WTC11 (cell line): ENCODE measurements around the gene WDR64. TPM values are rescaled to one million over a fixed set of nuclear protein-coding genes. Genes with fewer than 3 reads are reported as not detected.
A peak's percentile ranks its signal among the peaks of the same experiment; 100 is the strongest.

Experiments used
- ATAC-seq: fragments of 200-7000 bp; cut with Tn5 transposase; 2 replicates; pipeline ENCODE4 v1.10.0; 2021; ENCODE audit warnings: mild to moderate bottlenecking, moderate library complexity
- CTCF ChIA-PET: fragments of 300-600 bp; sonication (Branson Sonifier 250); formaldehyde crosslinking; loops from one replicate; lab custom pipeline; 2021; ENCODE audit warnings: antibody characterized with exemption; lab: Charles Lee
- POLR2A ChIA-PET: fragments of 350-600 bp; sonication (Branson Sonifier 250); formaldehyde crosslinking; loops from one replicate; lab custom pipeline; 2021; ENCODE audit warnings: antibody characterized with exemption; lab: Charles Lee
- DNase-seq: peaks from one replicate; pipeline ENCODE4 v3.0.0; 2021; ENCODE audit warnings: low spot score
- H3K27ac Mint-ChIP-seq: 2 replicates; pipeline ENCODE4 v1.8.0; 2021; ENCODE audit warnings: mixed read lengths
- H3K27me3 Mint-ChIP-seq: 2 replicates; pipeline ENCODE4 v1.8.0; 2021; ENCODE audit warnings: low read depth, mild to moderate bottlenecking, moderate library complexity, mixed read lengths
- H3K36me3 Mint-ChIP-seq: 2 replicates; pipeline ENCODE4 v1.8.0; 2021; ENCODE audit warnings: mixed read lengths
- H3K4me1 Mint-ChIP-seq: 2 replicates; pipeline ENCODE4 v1.8.0; 2022; ENCODE audit warnings: mixed read lengths
- H3K4me3 Mint-ChIP-seq: 2 replicates; pipeline ENCODE4 v1.8.0; 2021; ENCODE audit warnings: mild to moderate bottlenecking, moderate library complexity, mixed read lengths
- H3K9me3 Mint-ChIP-seq: 2 replicates; pipeline ENCODE4 v1.8.0; 2021; ENCODE audit warnings: mixed read lengths
- ATF3 ChIP-seq: sonication (generic); formaldehyde crosslinking; conservative IDR thresholded peaks from 2 replicates; pipeline ENCODE4 v1.8.1; 2022; ENCODE audit warnings: mild to moderate bottlenecking, missing genetic modification reagents
- CREB1 ChIP-seq: sonication (generic); formaldehyde crosslinking; IDR thresholded peaks from 2 replicates; pipeline ENCODE4 v1.8.0; 2023; ENCODE audit warnings: mild to moderate bottlenecking, missing genetic modification reagents
- E2F5 ChIP-seq: sonication (generic); formaldehyde crosslinking; IDR thresholded peaks from 2 replicates; pipeline ENCODE4 v1.8.1; 2022; ENCODE audit warnings: mild to moderate bottlenecking, moderate library complexity, missing genetic modification reagents
- EMX1 ChIP-seq: fragments of 250-450 bp; sonication (Bioruptor Pico); IDR thresholded peaks from 2 replicates; pipeline ENCODE4 v1.8.0; 2021; ENCODE audit warnings: mild to moderate bottlenecking
- ESRRA ChIP-seq: sonication (generic); formaldehyde crosslinking; IDR thresholded peaks from 2 replicates; pipeline ENCODE4 v1.8.1; 2022; ENCODE audit warnings: mild to moderate bottlenecking, missing genetic modification reagents, borderline replicate concordance
- ETV6 ChIP-seq: sonication (generic); formaldehyde crosslinking; IDR thresholded peaks from 2 replicates; pipeline ENCODE4 v1.8.1; 2022; ENCODE audit warnings: mild to moderate bottlenecking, missing genetic modification reagents
- IRF2 ChIP-seq: sonication (generic); formaldehyde crosslinking; IDR thresholded peaks from 2 replicates; pipeline ENCODE4 v1.8.0; 2022; ENCODE audit warnings: low read depth, missing genetic modification reagents, borderline replicate concordance
- JAZF1 ChIP-seq: fragments of 250-450 bp; sonication (Bioruptor Pico); IDR thresholded peaks from 2 replicates; pipeline ENCODE4 v1.9.0; 2021; ENCODE audit warnings: moderate library complexity, mild to moderate bottlenecking, inconsistent platforms
- NR2C2 ChIP-seq: sonication (generic); formaldehyde crosslinking; IDR thresholded peaks from 2 replicates; pipeline ENCODE4 v1.8.0; 2022; ENCODE audit warnings: mild to moderate bottlenecking, missing genetic modification reagents
- RELA ChIP-seq: sonication (generic); formaldehyde crosslinking; IDR thresholded peaks from 2 replicates; pipeline ENCODE4 v1.8.1; 2022; ENCODE audit warnings: missing genetic modification reagents, mild to moderate bottlenecking, borderline replicate concordance
- SMAD4 ChIP-seq: sonication (generic); formaldehyde crosslinking; IDR thresholded peaks from 2 replicates; pipeline ENCODE4 v1.8.0; 2022; ENCODE audit warnings: mild to moderate bottlenecking, missing genetic modification reagents
- TCF7 ChIP-seq: sonication (generic); formaldehyde crosslinking; IDR thresholded peaks from 2 replicates; pipeline ENCODE4 v1.8.0; 2022; ENCODE audit warnings: mild to moderate bottlenecking, low read depth, missing genetic modification reagents, moderate library complexity
- TEAD4 ChIP-seq: sonication (generic); formaldehyde crosslinking; IDR thresholded peaks from 2 replicates; pipeline ENCODE4 v1.8.0; 2022; ENCODE audit warnings: mild to moderate bottlenecking, missing genetic modification reagents
- ZNF416 ChIP-seq: fragments of 250-450 bp; sonication (Bioruptor Pico); IDR thresholded peaks from 2 replicates; pipeline ENCODE4 v1.9.0; 2021; ENCODE audit warnings: mild to moderate bottlenecking, inconsistent platforms
- ZNF423 ChIP-seq: fragments of 250-450 bp; sonication (Bioruptor Pico); IDR thresholded peaks from 2 replicates; pipeline ENCODE4 v2.1.2; 2022; ENCODE audit warnings: mild to moderate bottlenecking, moderate library complexity
- ZNF671 ChIP-seq: fragments of 250-450 bp; sonication (Bioruptor Pico); IDR thresholded peaks from 2 replicates; pipeline ENCODE4 v1.8.0; 2021; ENCODE audit warnings: mild to moderate bottlenecking
- total RNA-seq: library from RNA; stranded (reverse); gene quantifications from 3 replicates; pipeline ENCODE4 v1.2.3, GENCODE V29; 2021
- TF ChIP-seq, protein P1 (sequence below): fragments of 200-600 bp; IDR thresholded peaks from 2 replicates; pipeline ENCODE4 v1.8.0; 2022; ENCODE audit warnings: antibody characterized with exemption
- TF ChIP-seq, protein P2 (sequence below): sonication (generic); formaldehyde crosslinking; IDR thresholded peaks from 2 replicates; pipeline ENCODE4 v1.8.1; 2022; ENCODE audit warnings: missing genetic modification reagents, borderline replicate concordance
- TF ChIP-seq, protein P3 (sequence below): sonication (generic); formaldehyde crosslinking; IDR thresholded peaks from 2 replicates; pipeline ENCODE4 v1.8.1; 2023; ENCODE audit warnings: mild to moderate bottlenecking, missing genetic modification reagents, moderate library complexity
- TF ChIP-seq, protein P4 (sequence below): sonication (generic); formaldehyde crosslinking; IDR thresholded peaks from 2 replicates; pipeline ENCODE4 v1.8.0; 2023; ENCODE audit warnings: missing genetic modification reagents
- TF ChIP-seq, protein P5 (sequence below): sonication (generic); formaldehyde crosslinking; IDR thresholded peaks from 2 replicates; pipeline ENCODE4 v1.8.1; 2023; ENCODE audit warnings: mild to moderate bottlenecking, missing genetic modification reagents
- TF ChIP-seq, protein P6 (sequence below): sonication (generic); formaldehyde crosslinking; IDR thresholded peaks from 2 replicates; pipeline ENCODE4 v1.8.1; 2022; ENCODE audit warnings: low read depth, mild to moderate bottlenecking, moderate library complexity, missing genetic modification reagents, borderline replicate concordance

The WDR64 gene
- total RNA-seq, 1 experiment from 2014 or later: not detected

DNA sequence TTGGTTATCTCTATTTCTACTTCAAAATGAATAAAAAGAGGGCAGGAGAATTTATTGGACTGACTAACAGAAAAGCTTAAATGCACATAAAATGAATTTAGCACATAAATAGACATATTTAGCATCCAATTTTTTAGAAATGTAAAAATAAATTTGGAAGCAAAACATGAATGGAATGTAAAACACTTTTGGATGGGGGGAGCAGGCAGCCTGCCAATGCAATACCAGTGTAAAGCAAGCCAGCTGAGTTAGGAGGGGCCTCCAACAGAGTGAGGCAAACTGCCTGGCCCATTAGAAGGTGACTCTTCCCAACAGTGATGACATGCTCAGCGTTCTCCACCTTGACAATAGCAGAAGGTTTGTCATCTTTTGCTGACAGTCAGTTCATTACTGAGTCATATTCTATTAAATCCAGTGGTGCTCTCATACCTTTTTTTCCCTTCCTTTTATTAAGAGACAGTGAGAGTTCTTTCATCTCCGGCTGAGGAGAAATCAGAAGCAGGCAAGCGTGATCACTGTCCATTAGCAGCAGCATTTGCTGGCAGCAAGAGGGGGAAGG, 176.5 kb downstream of the WDR64 start:
- Mint-ChIP-seq H3K27ac (no peak overlapping the region), H3K27me3 (no peaks in the 10 kb centered on the region)
- ATAC-seq: peak; percentile 60
- TF ChIP-seq EMX1 (CRISPR knock-in tag): no peak
- TF ChIP-seq, protein P1, sequence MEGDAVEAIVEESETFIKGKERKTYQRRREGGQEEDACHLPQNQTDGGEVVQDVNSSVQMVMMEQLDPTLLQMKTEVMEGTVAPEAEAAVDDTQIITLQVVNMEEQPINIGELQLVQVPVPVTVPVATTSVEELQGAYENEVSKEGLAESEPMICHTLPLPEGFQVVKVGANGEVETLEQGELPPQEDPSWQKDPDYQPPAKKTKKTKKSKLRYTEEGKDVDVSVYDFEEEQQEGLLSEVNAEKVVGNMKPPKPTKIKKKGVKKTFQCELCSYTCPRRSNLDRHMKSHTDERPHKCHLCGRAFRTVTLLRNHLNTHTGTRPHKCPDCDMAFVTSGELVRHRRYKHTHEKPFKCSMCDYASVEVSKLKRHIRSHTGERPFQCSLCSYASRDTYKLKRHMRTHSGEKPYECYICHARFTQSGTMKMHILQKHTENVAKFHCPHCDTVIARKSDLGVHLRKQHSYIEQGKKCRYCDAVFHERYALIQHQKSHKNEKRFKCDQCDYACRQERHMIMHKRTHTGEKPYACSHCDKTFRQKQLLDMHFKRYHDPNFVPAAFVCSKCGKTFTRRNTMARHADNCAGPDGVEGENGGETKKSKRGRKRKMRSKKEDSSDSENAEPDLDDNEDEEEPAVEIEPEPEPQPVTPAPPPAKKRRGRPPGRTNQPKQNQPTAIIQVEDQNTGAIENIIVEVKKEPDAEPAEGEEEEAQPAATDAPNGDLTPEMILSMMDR: no peak
- no peak for TF ChIP-seq ATF3 (CRISPR knock-in tag)
- no peak for TF ChIP-seq ZNF423
- TF ChIP-seq, protein P2, sequence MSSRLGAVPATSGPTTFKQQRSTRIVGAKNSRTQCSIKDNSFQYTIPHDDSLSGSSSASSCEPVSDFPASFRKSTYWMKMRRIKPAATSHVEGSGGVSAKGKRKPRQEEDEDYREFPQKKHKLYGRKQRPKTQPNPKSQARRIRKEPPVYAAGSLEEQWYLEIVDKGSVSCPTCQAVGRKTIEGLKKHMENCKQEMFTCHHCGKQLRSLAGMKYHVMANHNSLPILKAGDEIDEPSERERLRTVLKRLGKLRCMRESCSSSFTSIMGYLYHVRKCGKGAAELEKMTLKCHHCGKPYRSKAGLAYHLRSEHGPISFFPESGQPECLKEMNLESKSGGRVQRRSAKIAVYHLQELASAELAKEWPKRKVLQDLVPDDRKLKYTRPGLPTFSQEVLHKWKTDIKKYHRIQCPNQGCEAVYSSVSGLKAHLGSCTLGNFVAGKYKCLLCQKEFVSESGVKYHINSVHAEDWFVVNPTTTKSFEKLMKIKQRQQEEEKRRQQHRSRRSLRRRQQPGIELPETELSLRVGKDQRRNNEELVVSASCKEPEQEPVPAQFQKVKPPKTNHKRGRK (CRISPR knock-in tag): no peak
- no peak for TF ChIP-seq CREB1 (CRISPR knock-in tag)
- no peak for TF ChIP-seq ZNF416
- TF ChIP-seq IRF2 (CRISPR knock-in tag): no peak
- no peak for TF ChIP-seq RELA
- TF ChIP-seq, all 79 proteins: peak for 0
- no peak overlapping the region for H3K4me3 Mint-ChIP-seq
- 0 out of 2 replicates have a peak, but pooled peaks cover 2% of the 10 kb centered on the region for H3K4me1 Mint-ChIP-seq
- no peaks in the 10 kb centered on the region for H3K9me3 Mint-ChIP-seq
- ChIA-PET POLR2A (no interaction called here), CTCF (interaction anchor here (0.6 kb wide), 1 partner anchor 1786 kb away, joined by 3 read pairs; no protein-coding TSS in a partner anchor)
- H3K36me3 Mint-ChIP-seq: no peaks in the 10 kb centered on the region
- DNase-seq: no peak

DNA sequence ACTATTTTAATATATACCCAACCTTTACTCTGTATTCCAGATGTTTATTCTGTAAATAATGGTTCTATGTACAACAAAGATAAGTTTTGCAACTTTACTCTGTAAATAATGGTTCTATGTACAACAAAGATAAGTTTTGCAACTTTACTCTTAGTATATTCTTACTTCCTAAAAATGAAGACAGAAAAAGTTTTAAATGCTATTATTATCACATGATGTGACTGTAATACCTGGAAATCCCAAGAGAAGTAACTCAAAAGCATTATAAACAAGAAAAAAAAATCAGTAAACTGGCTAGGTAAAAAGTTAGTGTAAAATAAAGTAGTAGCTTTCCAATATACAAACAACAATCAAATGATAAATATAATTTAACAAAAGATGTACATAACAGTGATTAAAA, 177.4 kb downstream of the WDR64 start:
- H3K27me3 Mint-ChIP-seq: no peaks in the 10 kb centered on the region
- CTCF ChIA-PET: interaction anchor here (0.6 kb wide), 1 partner anchor 1786 kb away, joined by 3 read pairs; no protein-coding TSS in a partner anchor
- H3K36me3 Mint-ChIP-seq: no peaks in the 10 kb centered on the region
- H3K9me3 Mint-ChIP-seq: no peaks in the 10 kb centered on the region
- H3K27ac Mint-ChIP-seq: no peak overlapping the region
- no peak for TF ChIP-seq SMAD4 (CRISPR knock-in tag)
- H3K4me3 Mint-ChIP-seq: no peak overlapping the region
- ATAC-seq (no peak), DNase-seq (no peak)
- 0 out of 2 replicates have a peak, but pooled peaks cover 2% of the 10 kb centered on the region for H3K4me1 Mint-ChIP-seq
- POLR2A ChIA-PET: no interaction called here

- Mint-ChIP-seq H3K9me3 (no peaks in the 10 kb centered on the region), H3K27ac (no peak overlapping the region), H3K4me3 (no peak overlapping the region), H3K36me3 (no peaks in the 10 kb centered on the region), H3K27me3 (no peaks in the 10 kb centered on the region; the same call in 1 of the 2 replicates), H3K4me1 (no peaks in the 10 kb centered on the region)
- DNase-seq (no peak), ATAC-seq (peak; percentile 52; the same call in 1 of the 2 replicates)
- POLR2A ChIA-PET: no interaction called here
- CTCF ChIA-PET: no interaction called here
- no peak for TF ChIP-seq NR2C2 (CRISPR knock-in tag)
- TF ChIP-seq, protein P3, sequence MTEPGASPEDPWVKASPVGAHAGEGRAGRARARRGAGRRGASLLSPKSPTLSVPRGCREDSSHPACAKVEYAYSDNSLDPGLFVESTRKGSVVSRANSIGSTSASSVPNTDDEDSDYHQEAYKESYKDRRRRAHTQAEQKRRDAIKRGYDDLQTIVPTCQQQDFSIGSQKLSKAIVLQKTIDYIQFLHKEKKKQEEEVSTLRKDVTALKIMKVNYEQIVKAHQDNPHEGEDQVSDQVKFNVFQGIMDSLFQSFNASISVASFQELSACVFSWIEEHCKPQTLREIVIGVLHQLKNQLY: no peak
- TF ChIP-seq ETV6: no peak
- TF ChIP-seq TCF7 (CRISPR knock-in tag): no peak
- TF ChIP-seq ZNF423: no peak
- TF ChIP-seq, protein P4, sequence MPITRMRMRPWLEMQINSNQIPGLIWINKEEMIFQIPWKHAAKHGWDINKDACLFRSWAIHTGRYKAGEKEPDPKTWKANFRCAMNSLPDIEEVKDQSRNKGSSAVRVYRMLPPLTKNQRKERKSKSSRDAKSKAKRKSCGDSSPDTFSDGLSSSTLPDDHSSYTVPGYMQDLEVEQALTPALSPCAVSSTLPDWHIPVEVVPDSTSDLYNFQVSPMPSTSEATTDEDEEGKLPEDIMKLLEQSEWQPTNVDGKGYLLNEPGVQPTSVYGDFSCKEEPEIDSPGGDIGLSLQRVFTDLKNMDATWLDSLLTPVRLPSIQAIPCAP (CRISPR knock-in tag): no peak
- no peak for TF ChIP-seq ZNF671
- TF ChIP-seq ATF3 (CRISPR knock-in tag): no peak
- TF ChIP-seq, protein P5, sequence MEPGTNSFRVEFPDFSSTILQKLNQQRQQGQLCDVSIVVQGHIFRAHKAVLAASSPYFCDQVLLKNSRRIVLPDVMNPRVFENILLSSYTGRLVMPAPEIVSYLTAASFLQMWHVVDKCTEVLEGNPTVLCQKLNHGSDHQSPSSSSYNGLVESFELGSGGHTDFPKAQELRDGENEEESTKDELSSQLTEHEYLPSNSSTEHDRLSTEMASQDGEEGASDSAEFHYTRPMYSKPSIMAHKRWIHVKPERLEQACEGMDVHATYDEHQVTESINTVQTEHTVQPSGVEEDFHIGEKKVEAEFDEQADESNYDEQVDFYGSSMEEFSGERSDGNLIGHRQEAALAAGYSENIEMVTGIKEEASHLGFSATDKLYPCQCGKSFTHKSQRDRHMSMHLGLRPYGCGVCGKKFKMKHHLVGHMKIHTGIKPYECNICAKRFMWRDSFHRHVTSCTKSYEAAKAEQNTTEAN (CRISPR knock-in tag): no peak
- TF ChIP-seq ESRRA (CRISPR knock-in tag): no peak
- no peak for TF ChIP-seq JAZF1 (CRISPR knock-in tag)
- TF ChIP-seq IRF2 (CRISPR knock-in tag): no peak
- TF ChIP-seq E2F5 (CRISPR knock-in tag): no peak
- TF ChIP-seq, protein P6, sequence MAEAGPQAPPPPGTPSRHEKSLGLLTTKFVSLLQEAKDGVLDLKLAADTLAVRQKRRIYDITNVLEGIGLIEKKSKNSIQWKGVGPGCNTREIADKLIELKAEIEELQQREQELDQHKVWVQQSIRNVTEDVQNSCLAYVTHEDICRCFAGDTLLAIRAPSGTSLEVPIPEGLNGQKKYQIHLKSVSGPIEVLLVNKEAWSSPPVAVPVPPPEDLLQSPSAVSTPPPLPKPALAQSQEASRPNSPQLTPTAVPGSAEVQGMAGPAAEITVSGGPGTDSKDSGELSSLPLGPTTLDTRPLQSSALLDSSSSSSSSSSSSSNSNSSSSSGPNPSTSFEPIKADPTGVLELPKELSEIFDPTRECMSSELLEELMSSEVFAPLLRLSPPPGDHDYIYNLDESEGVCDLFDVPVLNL (CRISPR knock-in tag): no peak
- TF ChIP-seq TEAD4 (CRISPR knock-in tag): no peak
Measured at GRCh38 chr1:241834733-241835377, 182.8 kb downstream of the WDR64 start.
